ENCODE data around the gene DNM2.
A peak's percentile ranks its signal among the peaks of the same experiment; 100 is the strongest.

The DNM2 gene

DNA sequence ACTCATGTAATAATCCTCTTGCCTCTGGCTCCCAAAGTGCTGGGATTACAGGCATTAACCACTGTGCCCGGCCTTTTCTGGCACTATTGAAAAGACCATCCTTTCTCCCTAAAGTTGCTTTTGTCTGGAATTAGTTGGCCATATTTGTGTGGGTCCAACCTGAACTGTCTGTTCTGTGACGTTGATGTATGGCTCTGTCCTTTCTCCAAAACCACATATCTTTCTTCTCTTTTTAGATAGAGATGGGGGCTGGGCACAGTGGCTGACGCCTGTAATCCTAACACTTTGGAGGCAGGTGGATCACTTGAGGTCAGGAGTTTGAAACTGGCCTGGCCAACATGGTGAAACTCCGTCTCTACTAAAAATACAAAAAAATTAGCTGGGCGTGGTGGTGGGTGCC lies 17.9 kb downstream of the DNM2 start:
- peak overlapping the region; percentile 64 for H3K4ac ChIP-seq (ENCODE audit: low read depth, low read length)
- no peak overlapping the region for H2BK12ac ChIP-seq (ENCODE audit: low read length)
- H4K8ac ChIP-seq (ENCODE audit: low read depth, low read length), result no peak overlapping the region
- peaks cover 18 to 24% of the 10 kb centered on the region in 2 experiments for H3K4me1 ChIP-seq (ENCODE audit: control insufficient read depth in 1 of 2, insufficient read depth in 2 of 2, low read length in 2 of 2)
- H3K18ac ChIP-seq (ENCODE audit: low read length), result no peak overlapping the region
- H3K27ac ChIP-seq (ENCODE audit: low read depth, low read length), result no peak overlapping the region
- peaks cover 0 to 3% of the 10 kb centered on the region in 2 experiments for H3K36me3 ChIP-seq (ENCODE audit: control insufficient read depth in 1 of 2, insufficient read depth in 2 of 2, low read length in 2 of 2)
- no peak overlapping the region for H3K14ac ChIP-seq (ENCODE audit: low read length)
- no peaks in the 10 kb centered on the region for H3K27me3 ChIP-seq (ENCODE audit: insufficient read depth, low read length)
- H3K4me3 ChIP-seq (ENCODE audit: low read depth, low read length), result no peak overlapping the region
- peak overlapping the region; percentile 59 for H2BK5ac ChIP-seq (ENCODE audit: low read depth, low read length, poor library complexity)
- no peak overlapping the region for H2AK5ac ChIP-seq (ENCODE audit: low read length)
- H3K23ac ChIP-seq (ENCODE audit: low read length), result no peak overlapping the region
- H3K79me2 ChIP-seq (ENCODE audit: control insufficient read depth, insufficient read depth, low read length, poor library complexity), result peaks cover 7% of the 10 kb centered on the region
- H3K79me1 ChIP-seq (ENCODE audit: low read length), result peaks cover 3% of the 10 kb centered on the region
- no peak overlapping the region for H3K4me2 ChIP-seq (ENCODE audit: low read length)
- no peak overlapping the region for H4K12ac ChIP-seq (ENCODE audit: low read depth, low read length)
- no peaks in the 10 kb centered on the region for H3K9me3 ChIP-seq (ENCODE audit: insufficient read depth, low read depth, low read length)
- H3K9ac ChIP-seq (ENCODE audit: low read length), result no peak overlapping the region
- WGBS (ENCODE audit: extremely low coverage, insufficient coverage, insufficient read length), result no CpG with 5 or more reads among the region's 5 CpGs
- no peak overlapping the region for H4K91ac ChIP-seq (ENCODE audit: low read depth, low read length)
- no peak overlapping the region for H2BK120ac ChIP-seq (ENCODE audit: insufficient read depth, low read length, poor library complexity)
- no peak for DNase-seq
- H2AFZ ChIP-seq (ENCODE audit: insufficient read depth, low read length, poor library complexity), result no peak overlapping the region

- Histone ChIP-seq H3K23ac (ENCODE audit: low read length) (no peak overlapping the region), H3K79me1 (ENCODE audit: low read length) (no peaks in the 10 kb centered on the region), H4K91ac (ENCODE audit: low read depth, low read length) (no peak overlapping the region), H3K4me3 (ENCODE audit: low read depth, low read length) (no peak overlapping the region), H4K8ac (ENCODE audit: low read depth, low read length) (no peak overlapping the region), H3K4me1 (ENCODE audit: control insufficient read depth in 1 of 2, insufficient read depth in 2 of 2, low read length in 2 of 2) (peaks cover 14 to 19% of the 10 kb centered on the region in 2 experiments), H3K4me2 (ENCODE audit: low read length) (no peak overlapping the region), H3K27me3 (ENCODE audit: insufficient read depth, low read length) (no peaks in the 10 kb centered on the region), H3K9me3 (ENCODE audit: insufficient read depth, low read depth, low read length) (no peaks in the 10 kb centered on the region), H2BK12ac (ENCODE audit: low read length) (no peak overlapping the region), H2AFZ (ENCODE audit: insufficient read depth, low read length, poor library complexity) (no peak overlapping the region), H3K36me3 (ENCODE audit: control insufficient read depth in 1 of 2, insufficient read depth in 2 of 2, low read length in 2 of 2) (peaks cover 0 to 3% of the 10 kb centered on the region in 2 experiments), H3K27ac (ENCODE audit: low read depth, low read length) (no peak overlapping the region), H3K9ac (ENCODE audit: low read length) (no peak overlapping the region), H2BK5ac (ENCODE audit: low read depth, low read length, poor library complexity) (no peak overlapping the region), H3K18ac (ENCODE audit: low read length) (no peak overlapping the region), H3K4ac (ENCODE audit: low read depth, low read length) (no peak overlapping the region), H3K14ac (ENCODE audit: low read length) (no peak overlapping the region), H3K79me2 (ENCODE audit: control insufficient read depth, insufficient read depth, low read length, poor library complexity) (peaks cover 3% of the 10 kb centered on the region), H4K12ac (ENCODE audit: low read depth, low read length) (no peak overlapping the region), H2BK120ac (ENCODE audit: insufficient read depth, low read length, poor library complexity) (no peak overlapping the region), H2AK5ac (ENCODE audit: low read length) (no peak overlapping the region)
- DNase-seq, result no peak
- WGBS (ENCODE audit: extremely low coverage, insufficient coverage, insufficient read length), result no CpG with 5 or more reads among the region's 6 CpGs
These were observed 18.3 kb downstream of the DNM2 start for GRCh38 chr19:10736189-10736588.

GRCh38 chr19:10736916-10737551 lies 19.2 kb downstream of the DNM2 start:
- H3K14ac ChIP-seq (ENCODE audit: low read length), result no peak overlapping the region

GRCh38 chr19:10737722-10738121 lies 19.8 kb downstream of the DNM2 start:
- H3K4me3 ChIP-seq (ENCODE audit: low read depth, low read length), result no peak overlapping the region
- H3K9ac ChIP-seq (ENCODE audit: low read length), result no peak overlapping the region
- H4K12ac ChIP-seq (ENCODE audit: low read depth, low read length), result no peak overlapping the region
- DNase-seq, result no peak
- peaks cover 12 to 15% of the 10 kb centered on the region in 2 experiments for H3K4me1 ChIP-seq (ENCODE audit: control insufficient read depth in 1 of 2, insufficient read depth in 2 of 2, low read length in 2 of 2)
- no peak overlapping the region for H2BK5ac ChIP-seq (ENCODE audit: low read depth, low read length, poor library complexity)
- H4K8ac ChIP-seq (ENCODE audit: low read depth, low read length), result no peak overlapping the region
- peak overlapping the region; percentile 84 for H3K4ac ChIP-seq (ENCODE audit: low read depth, low read length)
- no peak overlapping the region for H3K18ac ChIP-seq (ENCODE audit: low read length)
- no peak overlapping the region for H3K4me2 ChIP-seq (ENCODE audit: low read length)
- no peak overlapping the region for H2BK12ac ChIP-seq (ENCODE audit: low read length)
- H3K79me1 ChIP-seq (ENCODE audit: low read length), result peaks cover 2% of the 10 kb centered on the region
- no peak overlapping the region for H4K91ac ChIP-seq (ENCODE audit: low read depth, low read length)
- no peak overlapping the region for H2BK120ac ChIP-seq (ENCODE audit: insufficient read depth, low read length, poor library complexity)
- H3K23ac ChIP-seq (ENCODE audit: low read length), result no peak overlapping the region
- no peak overlapping the region for H3K14ac ChIP-seq (ENCODE audit: low read length)
- H2AK5ac ChIP-seq (ENCODE audit: low read length), result no peak overlapping the region
- no peak overlapping the region for H2AFZ ChIP-seq (ENCODE audit: insufficient read depth, low read length, poor library complexity)
- H3K36me3 ChIP-seq (ENCODE audit: control insufficient read depth in 1 of 2, insufficient read depth in 2 of 2, low read length in 2 of 2), result peaks cover 0 to 3% of the 10 kb centered on the region in 2 experiments
- H3K27ac ChIP-seq (ENCODE audit: low read depth, low read length), result no peak overlapping the region
- H3K27me3 ChIP-seq (ENCODE audit: insufficient read depth, low read length), result no peaks in the 10 kb centered on the region
- H3K9me3 ChIP-seq (ENCODE audit: insufficient read depth, low read depth, low read length), result no peaks in the 10 kb centered on the region
- peaks cover 5% of the 10 kb centered on the region for H3K79me2 ChIP-seq (ENCODE audit: control insufficient read depth, insufficient read depth, low read length, poor library complexity)
- no CpG with 5 or more reads among the region's 9 CpGs for WGBS (ENCODE audit: extremely low coverage, insufficient coverage, insufficient read length)

More at GRCh38 chr19:10736916-10737551, 19.2 kb downstream of the DNM2 start:
- no peak overlapping the region for H3K4me3 ChIP-seq (ENCODE audit: low read depth, low read length)
- no peak overlapping the region for H3K18ac ChIP-seq (ENCODE audit: low read length)
- H3K79me2 ChIP-seq (ENCODE audit: control insufficient read depth, insufficient read depth, low read length, poor library complexity), result peaks cover 2% of the 10 kb centered on the region
- peak overlapping the region; percentile 35 for H3K4ac ChIP-seq (ENCODE audit: low read depth, low read length)
- no peak overlapping the region for H3K9ac ChIP-seq (ENCODE audit: low read length)
- no peak overlapping the region for H2BK120ac ChIP-seq (ENCODE audit: insufficient read depth, low read length, poor library complexity)
- peaks cover 12 to 15% of the 10 kb centered on the region in 2 experiments for H3K4me1 ChIP-seq (ENCODE audit: control insufficient read depth in 1 of 2, insufficient read depth in 2 of 2, low read length in 2 of 2)
- peak; percentile 73 to 79 for DNase-seq
- H4K12ac ChIP-seq (ENCODE audit: low read depth, low read length), result no peak overlapping the region
- H2AK5ac ChIP-seq (ENCODE audit: low read length), result no peak overlapping the region
- no peak overlapping the region for H2BK12ac ChIP-seq (ENCODE audit: low read length)
- H3K27ac ChIP-seq (ENCODE audit: low read depth, low read length), result no peak overlapping the region
- H3K4me2 ChIP-seq (ENCODE audit: low read length), result no peak overlapping the region
- H3K27me3 ChIP-seq (ENCODE audit: insufficient read depth, low read length), result no peaks in the 10 kb centered on the region
- H3K9me3 ChIP-seq (ENCODE audit: insufficient read depth, low read depth, low read length), result no peaks in the 10 kb centered on the region
- no peak overlapping the region for H3K23ac ChIP-seq (ENCODE audit: low read length)
- no CpG with 5 or more reads among the region's 9 CpGs for WGBS (ENCODE audit: extremely low coverage, insufficient coverage, insufficient read length)
- no peak overlapping the region for H4K8ac ChIP-seq (ENCODE audit: low read depth, low read length)
- H3K36me3 ChIP-seq (ENCODE audit: control insufficient read depth in 1 of 2, insufficient read depth in 2 of 2, low read length in 2 of 2), result peaks cover 0 to 3% of the 10 kb centered on the region in 2 experiments
- H4K91ac ChIP-seq (ENCODE audit: low read depth, low read length), result no peak overlapping the region
- H2AFZ ChIP-seq (ENCODE audit: insufficient read depth, low read length, poor library complexity), result no peak overlapping the region
- no peaks in the 10 kb centered on the region for H3K79me1 ChIP-seq (ENCODE audit: low read length)
- H2BK5ac ChIP-seq (ENCODE audit: low read depth, low read length, poor library complexity), result no peak overlapping the region
